Epithelial cell of proximal tubule (primary cell): Measurements from ENCODE around the gene CEMIP. TPM values are rescaled to one million over a fixed set of nuclear protein-coding genes. Genes with fewer than 3 reads are reported as not detected.
A peak's percentile ranks its signal among the peaks of the same experiment; 100 is the strongest.

Experiments
- DNase-seq: peaks from one replicate; pipeline ENCODE4 v3.0.0-alpha.2; 2011; ENCODE audit warnings: low read depth
- H3K4me3 ChIP-seq: 2 replicates; pipeline ENCODE4 v1.5.1; 2011; ENCODE audit warnings: low read depth, mild to moderate bottlenecking, low read length
- CTCF ChIP-seq: conservative IDR thresholded peaks from 2 replicates; pipeline ENCODE4 v1.5.1; 2012; ENCODE audit warnings: low read depth, mild to moderate bottlenecking, low read length
- total RNA-seq: library from RNA; depleted of rRNA; stranded (reverse); fragments of >200 nt; gene quantifications from 2 replicates; pipeline ENCODE4 v1.2.3, GENCODE V29; 2015

The CEMIP gene
- total RNA-seq, 1 donor from 2014 or later = 0.06 TPM

GRCh38 chr15:80834906-80835305 lies 55.7 kb downstream of the CEMIP start:
- no peak for DNase-seq
- no peak overlapping the region for H3K4me3 ChIP-seq
- no peak for TF ChIP-seq CTCF

DNA sequence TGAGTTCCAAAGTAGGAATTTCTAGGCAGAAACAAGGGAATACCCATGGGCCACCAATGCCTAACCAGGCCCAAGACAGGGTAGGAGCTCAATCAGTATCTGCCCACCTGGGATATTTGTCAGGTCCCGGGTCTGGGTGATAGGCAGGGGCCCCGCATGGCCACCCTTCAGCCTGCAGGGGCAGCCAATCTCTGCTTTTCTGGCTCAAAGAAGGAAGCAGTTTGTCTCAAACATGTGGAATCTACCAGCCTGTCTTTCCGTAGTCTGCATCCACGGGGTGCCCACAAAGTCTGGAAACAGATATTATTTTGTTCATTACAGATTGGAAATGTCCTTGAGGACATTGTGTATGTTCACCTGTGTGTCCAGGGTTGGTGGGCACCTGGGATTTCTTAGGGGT lies 56.2 kb downstream of the CEMIP start:
- H3K4me3 ChIP-seq = no peak overlapping the region
- TF ChIP-seq CTCF = peak; percentile 44
- DNase-seq = no peak

DNA sequence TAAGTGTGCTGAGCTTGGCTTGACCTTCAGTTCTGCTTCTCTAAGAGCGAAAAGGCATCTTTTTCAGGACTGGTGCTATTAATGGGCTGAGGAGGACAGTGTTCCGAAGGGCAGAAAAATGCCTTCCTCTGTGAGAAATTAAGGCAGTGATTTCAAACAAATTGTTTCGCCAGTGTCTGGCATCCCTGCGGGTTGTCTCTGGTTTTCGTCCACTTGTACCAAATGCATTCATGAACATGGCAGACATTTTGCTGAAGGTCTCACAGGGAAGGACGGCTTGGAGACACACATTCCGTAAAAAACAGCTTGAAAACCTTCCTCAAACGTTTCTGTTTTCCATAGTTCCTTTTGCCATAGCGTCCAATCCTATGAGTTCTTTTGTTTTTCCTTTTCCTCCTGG lies 57.1 kb downstream of the CEMIP start:
- no peak for TF ChIP-seq CTCF
- no peak for DNase-seq
- no peak overlapping the region for H3K4me3 ChIP-seq

- H3K4me3 ChIP-seq = no peak overlapping the region
- DNase-seq = no peak
Measured at GRCh38 chr15:80837006-80837405, 57.8 kb downstream of the CEMIP start.

DNA sequence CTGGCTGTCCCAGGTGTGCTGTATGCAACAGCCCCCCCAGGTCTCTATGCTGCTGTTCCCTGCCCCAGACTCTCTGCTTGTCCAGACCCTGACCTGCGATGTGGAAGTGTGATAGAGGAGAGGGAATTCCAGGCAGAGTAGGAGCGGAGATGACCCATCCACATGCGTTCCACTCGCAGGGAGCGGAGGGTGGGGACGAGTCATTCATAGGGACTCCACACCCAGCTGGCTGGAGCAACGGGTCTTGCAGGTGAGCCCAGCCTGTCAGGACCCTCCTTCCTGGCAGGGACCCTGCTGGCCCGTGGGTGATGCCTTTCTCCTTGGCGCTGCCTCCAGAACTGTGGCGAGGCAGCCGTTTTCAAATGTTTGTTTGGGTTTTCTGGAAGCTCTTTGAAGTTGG lies 58.8 kb downstream of the CEMIP start:
- no peak for DNase-seq
- TF ChIP-seq CTCF = no peak
- no peak overlapping the region for H3K4me3 ChIP-seq

More at GRCh38 chr15:80837006-80837405, 57.8 kb downstream of the CEMIP start:
- TF ChIP-seq CTCF = no peak

GRCh38 chr15:80838666-80839065 lies 59.5 kb downstream of the CEMIP start:
- H3K4me3 ChIP-seq = no peak overlapping the region
- DNase-seq = no peak
- TF ChIP-seq CTCF = no peak

- H3K4me3 ChIP-seq = no peak overlapping the region
- TF ChIP-seq CTCF = no peak
- no peak for DNase-seq
Measured at GRCh38 chr15:80839764-80840130, 60.6 kb downstream of the CEMIP start.
